Astrocyte of the cerebellum (primary cell): ENCODE measurements around the gene CHAT.

Experiments used
- DNase-seq: peaks from one replicate; pipeline ENCODE4 v3.0.0-alpha.2; 2011; ENCODE audit warnings: low read depth
- H3K4me3 ChIP-seq: 2 replicates; pipeline ENCODE4 v1.5.1; 2011; ENCODE audit warnings: mild to moderate bottlenecking, low read depth, low read length, moderate library complexity
- in situ Hi-C: cut with HindIII; loops from 2 replicates; pipeline ENCODE4 v1.10.0; 2017; ENCODE audit warnings: low sequenced_read_pairs
- TF ChIP-seq, protein P1 (sequence below): IDR thresholded peaks from 2 replicates; pipeline ENCODE4 v1.5.1; 2012; ENCODE audit warnings: low read length, low read depth, moderate library complexity, mild to moderate bottlenecking; ENCODE audit errors: missing control alignments

The CHAT gene

GRCh38 chr10:49698679-49699078 lies 84.8 kb downstream of the CHAT start:
- no peak for DNase-seq
- in situ Hi-C loops: no loop called here
- TF ChIP-seq, protein P1, sequence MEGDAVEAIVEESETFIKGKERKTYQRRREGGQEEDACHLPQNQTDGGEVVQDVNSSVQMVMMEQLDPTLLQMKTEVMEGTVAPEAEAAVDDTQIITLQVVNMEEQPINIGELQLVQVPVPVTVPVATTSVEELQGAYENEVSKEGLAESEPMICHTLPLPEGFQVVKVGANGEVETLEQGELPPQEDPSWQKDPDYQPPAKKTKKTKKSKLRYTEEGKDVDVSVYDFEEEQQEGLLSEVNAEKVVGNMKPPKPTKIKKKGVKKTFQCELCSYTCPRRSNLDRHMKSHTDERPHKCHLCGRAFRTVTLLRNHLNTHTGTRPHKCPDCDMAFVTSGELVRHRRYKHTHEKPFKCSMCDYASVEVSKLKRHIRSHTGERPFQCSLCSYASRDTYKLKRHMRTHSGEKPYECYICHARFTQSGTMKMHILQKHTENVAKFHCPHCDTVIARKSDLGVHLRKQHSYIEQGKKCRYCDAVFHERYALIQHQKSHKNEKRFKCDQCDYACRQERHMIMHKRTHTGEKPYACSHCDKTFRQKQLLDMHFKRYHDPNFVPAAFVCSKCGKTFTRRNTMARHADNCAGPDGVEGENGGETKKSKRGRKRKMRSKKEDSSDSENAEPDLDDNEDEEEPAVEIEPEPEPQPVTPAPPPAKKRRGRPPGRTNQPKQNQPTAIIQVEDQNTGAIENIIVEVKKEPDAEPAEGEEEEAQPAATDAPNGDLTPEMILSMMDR: no peak

DNA sequence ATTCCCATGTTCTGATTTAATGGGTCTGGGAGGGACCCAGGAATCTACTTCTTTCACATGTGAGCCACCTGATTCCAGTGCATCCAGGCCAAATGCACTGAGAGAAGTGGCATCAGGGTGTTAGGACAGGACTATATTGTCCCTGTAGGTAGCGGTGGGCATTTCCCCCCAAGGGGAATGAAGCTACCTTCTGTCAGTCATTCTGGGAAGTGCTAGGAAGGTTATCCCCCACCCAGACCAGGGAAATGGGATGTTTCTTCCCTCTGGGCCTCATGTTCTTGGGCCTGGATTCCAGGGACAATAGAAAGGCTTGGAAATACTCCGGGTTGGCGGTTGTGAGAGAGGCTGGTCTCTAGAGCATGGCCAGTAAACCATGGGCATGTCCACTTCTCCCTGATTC lies 86.4 kb downstream of the CHAT start:
- DNase-seq: no peak
- in situ Hi-C loops: no loop called here
- no peak overlapping the region for H3K4me3 ChIP-seq
- TF ChIP-seq, protein P1: no peak

More at GRCh38 chr10:49698679-49699078, 84.8 kb downstream of the CHAT start:
- no peak overlapping the region for H3K4me3 ChIP-seq

DNA sequence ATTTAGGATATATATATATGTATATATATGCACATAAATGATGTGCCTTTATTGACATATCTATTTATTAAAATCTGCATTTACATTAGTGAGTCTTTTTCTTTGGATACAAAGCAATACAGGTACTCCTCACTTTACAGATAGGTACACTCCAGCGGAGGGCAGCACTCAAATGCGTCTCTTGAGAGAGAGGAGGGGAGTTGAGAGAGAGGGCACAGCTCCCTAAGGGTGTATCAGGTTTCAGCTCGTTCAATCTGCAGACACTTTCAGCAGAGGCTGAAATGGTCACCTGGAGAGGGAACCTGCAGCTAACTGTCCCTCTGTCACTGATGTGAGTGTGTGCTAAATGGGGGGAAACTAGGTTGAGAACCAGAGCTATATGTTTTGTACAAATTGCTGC lies 87.2 kb downstream of the CHAT start:
- in situ Hi-C loops: no loop called here
- no peak overlapping the region for H3K4me3 ChIP-seq
- DNase-seq: no peak
- TF ChIP-seq, protein P1: no peak

DNA sequence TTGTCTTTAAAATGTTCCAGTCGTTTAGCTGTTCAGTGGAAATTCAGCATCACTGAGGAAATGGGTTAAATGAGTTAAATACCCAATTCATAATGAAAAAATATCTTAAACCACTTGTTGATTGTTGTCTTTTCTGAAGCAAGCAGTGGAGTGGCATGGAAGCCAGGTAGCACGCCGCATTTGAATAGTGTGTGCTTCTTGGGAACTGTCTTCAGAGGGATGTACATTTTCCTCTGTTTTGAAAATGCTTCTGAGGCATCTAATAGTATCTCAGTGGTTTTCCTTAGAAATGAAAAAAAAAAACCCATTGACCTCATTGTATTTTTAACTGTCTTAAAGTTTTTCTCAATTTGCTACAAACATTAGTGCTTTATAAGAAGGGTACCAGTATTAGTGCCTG lies 93.7 kb downstream of the CHAT start:
- no peak overlapping the region for H3K4me3 ChIP-seq
- no peak for DNase-seq
- in situ Hi-C loops: no loop called here
- TF ChIP-seq, protein P1: no peak

GRCh38 chr10:49709934-49710333 lies 96.1 kb downstream of the CHAT start:
- H3K4me3 ChIP-seq: no peak overlapping the region
- no peak for DNase-seq
- TF ChIP-seq, protein P1: no peak
- in situ Hi-C loops: no loop called here

DNA sequence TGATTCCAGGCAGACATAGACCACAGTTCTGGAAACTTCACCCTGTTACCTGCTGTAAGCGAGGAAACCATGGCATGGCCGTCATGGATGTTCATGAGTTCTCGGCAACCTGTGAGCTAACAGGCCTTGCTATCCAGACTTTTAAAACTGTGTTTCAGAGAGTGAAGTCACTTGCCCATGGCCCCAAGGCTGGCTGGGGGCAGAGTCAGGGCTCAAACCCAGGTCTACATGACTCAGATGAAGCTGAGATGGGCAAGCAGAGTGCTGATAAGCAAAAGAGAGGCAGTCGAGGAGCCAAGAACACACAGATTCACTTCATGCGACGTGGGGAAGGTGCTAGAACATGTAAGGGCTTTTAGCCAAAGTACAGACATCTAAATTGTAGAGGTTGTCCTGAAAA lies 97.1 kb downstream of the CHAT start:
- TF ChIP-seq, protein P1: no peak
- no peak overlapping the region for H3K4me3 ChIP-seq
- no peak for DNase-seq
- in situ Hi-C loops: no loop called here

DNA sequence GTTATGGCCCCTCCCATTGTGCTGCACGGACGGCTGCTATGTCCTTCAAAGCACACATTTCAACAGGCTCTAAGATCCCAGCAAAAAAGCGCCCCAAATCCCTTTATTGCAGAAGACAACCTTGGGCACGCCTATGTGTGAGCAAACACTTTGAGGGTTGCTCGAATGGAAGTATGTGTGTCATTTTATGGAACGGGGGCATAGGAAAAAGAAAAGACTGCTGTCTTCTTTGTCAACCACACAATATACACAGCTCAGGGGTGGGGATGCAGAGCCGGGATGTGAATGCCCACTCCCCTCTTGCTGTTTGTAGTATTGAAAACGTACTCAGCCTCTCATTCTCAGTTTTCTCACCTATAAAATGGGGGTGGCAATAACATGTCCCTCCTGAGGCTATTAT lies 97.6 kb downstream of the CHAT start:
- TF ChIP-seq, protein P1: no peak
- no peak overlapping the region for H3K4me3 ChIP-seq
- in situ Hi-C loops: no loop called here
- DNase-seq: no peak
